WTC11 (cell line): Measurements from ENCODE around the gene THSD4.

Source experiments
- ESRRA ChIP-seq: sonication (generic); formaldehyde crosslinking; IDR thresholded peaks from 2 replicates; pipeline ENCODE4 v1.8.1; 2022; ENCODE audit warnings: mild to moderate bottlenecking, missing genetic modification reagents, borderline replicate concordance
- MAX ChIP-seq: sonication (generic); formaldehyde crosslinking; IDR thresholded peaks from 2 replicates; pipeline ENCODE4 v1.8.0; 2022; ENCODE audit warnings: mild to moderate bottlenecking, missing genetic modification reagents
- SMAD3 ChIP-seq: sonication (generic); formaldehyde crosslinking; IDR thresholded peaks from 2 replicates; pipeline ENCODE4 v1.8.0; 2022; ENCODE audit warnings: missing genetic modification reagents, mild to moderate bottlenecking, borderline replicate concordance
- SOX15 ChIP-seq: fragments of 250-450 bp; sonication (Bioruptor Pico); IDR thresholded peaks from 2 replicates; pipeline ENCODE4 v1.9.0; 2021; ENCODE audit warnings: mild to moderate bottlenecking
- TF ChIP-seq, protein P1 (sequence below): fragments of 200-600 bp; IDR thresholded peaks from 2 replicates; pipeline ENCODE4 v1.8.0; 2022; ENCODE audit warnings: antibody characterized with exemption
- TF ChIP-seq, protein P2 (sequence below): sonication (generic); formaldehyde crosslinking; IDR thresholded peaks from 2 replicates; pipeline ENCODE4 v1.8.1; 2022; ENCODE audit warnings: low read depth, missing genetic modification reagents, borderline replicate concordance
- TF ChIP-seq, protein P3 (sequence below): sonication (generic); formaldehyde crosslinking; IDR thresholded peaks from 2 replicates; pipeline ENCODE4 v1.8.1; 2023; ENCODE audit warnings: mild to moderate bottlenecking, missing genetic modification reagents, moderate library complexity

DNA sequence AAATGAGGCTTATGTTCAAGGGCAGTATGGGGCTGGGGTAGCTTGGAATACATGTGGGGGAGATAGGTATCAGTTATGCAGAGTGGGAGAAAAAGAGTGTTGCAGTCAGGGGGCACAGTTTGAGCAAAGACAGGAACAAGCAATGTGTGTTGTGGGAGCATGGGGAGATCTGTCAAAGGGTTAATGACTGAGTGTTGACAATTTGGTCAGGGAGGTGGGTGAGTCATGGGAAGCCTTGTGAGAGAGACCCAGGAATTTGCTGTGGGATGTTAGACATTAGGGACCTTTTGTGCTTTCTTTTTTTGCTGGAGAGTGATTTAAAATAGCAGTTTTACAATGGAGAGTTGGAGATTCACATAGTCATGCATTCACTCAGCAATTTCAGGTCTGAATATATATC, 473.5 kb downstream of the THSD4 start:
- TF ChIP-seq, protein P1, sequence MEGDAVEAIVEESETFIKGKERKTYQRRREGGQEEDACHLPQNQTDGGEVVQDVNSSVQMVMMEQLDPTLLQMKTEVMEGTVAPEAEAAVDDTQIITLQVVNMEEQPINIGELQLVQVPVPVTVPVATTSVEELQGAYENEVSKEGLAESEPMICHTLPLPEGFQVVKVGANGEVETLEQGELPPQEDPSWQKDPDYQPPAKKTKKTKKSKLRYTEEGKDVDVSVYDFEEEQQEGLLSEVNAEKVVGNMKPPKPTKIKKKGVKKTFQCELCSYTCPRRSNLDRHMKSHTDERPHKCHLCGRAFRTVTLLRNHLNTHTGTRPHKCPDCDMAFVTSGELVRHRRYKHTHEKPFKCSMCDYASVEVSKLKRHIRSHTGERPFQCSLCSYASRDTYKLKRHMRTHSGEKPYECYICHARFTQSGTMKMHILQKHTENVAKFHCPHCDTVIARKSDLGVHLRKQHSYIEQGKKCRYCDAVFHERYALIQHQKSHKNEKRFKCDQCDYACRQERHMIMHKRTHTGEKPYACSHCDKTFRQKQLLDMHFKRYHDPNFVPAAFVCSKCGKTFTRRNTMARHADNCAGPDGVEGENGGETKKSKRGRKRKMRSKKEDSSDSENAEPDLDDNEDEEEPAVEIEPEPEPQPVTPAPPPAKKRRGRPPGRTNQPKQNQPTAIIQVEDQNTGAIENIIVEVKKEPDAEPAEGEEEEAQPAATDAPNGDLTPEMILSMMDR: no peak
- TF ChIP-seq, protein P2, sequence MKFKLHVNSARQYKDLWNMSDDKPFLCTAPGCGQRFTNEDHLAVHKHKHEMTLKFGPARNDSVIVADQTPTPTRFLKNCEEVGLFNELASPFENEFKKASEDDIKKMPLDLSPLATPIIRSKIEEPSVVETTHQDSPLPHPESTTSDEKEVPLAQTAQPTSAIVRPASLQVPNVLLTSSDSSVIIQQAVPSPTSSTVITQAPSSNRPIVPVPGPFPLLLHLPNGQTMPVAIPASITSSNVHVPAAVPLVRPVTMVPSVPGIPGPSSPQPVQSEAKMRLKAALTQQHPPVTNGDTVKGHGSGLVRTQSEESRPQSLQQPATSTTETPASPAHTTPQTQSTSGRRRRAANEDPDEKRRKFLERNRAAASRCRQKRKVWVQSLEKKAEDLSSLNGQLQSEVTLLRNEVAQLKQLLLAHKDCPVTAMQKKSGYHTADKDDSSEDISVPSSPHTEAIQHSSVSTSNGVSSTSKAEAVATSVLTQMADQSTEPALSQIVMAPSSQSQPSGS: no peak
- TF ChIP-seq, protein P3, sequence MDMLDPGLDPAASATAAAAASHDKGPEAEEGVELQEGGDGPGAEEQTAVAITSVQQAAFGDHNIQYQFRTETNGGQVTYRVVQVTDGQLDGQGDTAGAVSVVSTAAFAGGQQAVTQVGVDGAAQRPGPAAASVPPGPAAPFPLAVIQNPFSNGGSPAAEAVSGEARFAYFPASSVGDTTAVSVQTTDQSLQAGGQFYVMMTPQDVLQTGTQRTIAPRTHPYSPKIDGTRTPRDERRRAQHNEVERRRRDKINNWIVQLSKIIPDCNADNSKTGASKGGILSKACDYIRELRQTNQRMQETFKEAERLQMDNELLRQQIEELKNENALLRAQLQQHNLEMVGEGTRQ (CRISPR knock-in tag): no peak
- TF ChIP-seq MAX (no peak), SOX15 (CRISPR knock-in tag) (no peak), SMAD3 (CRISPR knock-in tag) (no peak), ESRRA (no peak)
